Measurements from ENCODE around the gene TMEM141.

DNA sequence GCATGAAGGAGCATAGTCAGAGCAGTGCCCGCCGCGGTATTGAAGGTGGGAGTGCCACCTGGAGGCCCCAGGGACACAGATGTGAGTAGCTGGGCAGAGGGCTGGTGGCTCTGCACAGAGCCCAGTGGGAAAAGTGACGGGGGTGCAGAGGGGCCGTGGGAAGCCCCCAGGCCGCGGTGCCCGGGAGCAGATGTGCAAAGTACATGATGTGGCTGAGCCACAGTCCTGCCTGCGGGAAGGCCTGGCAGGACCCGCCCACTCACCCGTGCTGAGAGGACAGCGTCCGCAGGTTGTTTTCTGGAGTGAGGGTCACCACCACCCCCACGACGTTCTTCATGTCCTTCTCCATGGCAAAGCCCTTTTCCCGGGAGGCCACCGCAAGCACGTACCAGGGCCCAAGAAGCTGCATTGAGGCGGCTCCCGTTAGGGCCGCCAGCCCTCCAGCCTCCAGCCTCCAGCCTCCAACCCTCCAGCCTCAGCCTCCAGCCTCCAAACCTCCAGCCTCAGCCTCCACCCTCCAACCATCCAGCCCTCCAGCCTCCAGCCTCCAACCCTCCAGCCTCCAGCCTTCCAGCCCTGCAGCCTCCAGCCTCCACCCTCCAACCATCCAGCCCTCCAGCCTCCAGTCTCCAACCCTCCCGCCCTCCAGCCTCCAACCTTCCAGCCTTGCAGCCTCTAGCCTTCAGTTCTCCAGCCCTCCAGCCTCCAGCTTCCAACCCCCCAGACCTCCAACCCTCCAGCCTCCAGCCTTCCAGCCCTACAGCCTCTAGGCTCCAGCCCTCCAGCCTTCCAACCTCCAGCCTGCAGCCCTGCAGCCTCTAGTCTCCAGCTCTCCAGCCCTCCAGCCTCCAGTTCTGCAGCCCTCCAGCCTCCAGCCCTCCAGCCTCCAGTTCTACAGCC is 43.7 kb upstream of the TMEM141 start:
- TF ChIP-seq, protein P1, sequence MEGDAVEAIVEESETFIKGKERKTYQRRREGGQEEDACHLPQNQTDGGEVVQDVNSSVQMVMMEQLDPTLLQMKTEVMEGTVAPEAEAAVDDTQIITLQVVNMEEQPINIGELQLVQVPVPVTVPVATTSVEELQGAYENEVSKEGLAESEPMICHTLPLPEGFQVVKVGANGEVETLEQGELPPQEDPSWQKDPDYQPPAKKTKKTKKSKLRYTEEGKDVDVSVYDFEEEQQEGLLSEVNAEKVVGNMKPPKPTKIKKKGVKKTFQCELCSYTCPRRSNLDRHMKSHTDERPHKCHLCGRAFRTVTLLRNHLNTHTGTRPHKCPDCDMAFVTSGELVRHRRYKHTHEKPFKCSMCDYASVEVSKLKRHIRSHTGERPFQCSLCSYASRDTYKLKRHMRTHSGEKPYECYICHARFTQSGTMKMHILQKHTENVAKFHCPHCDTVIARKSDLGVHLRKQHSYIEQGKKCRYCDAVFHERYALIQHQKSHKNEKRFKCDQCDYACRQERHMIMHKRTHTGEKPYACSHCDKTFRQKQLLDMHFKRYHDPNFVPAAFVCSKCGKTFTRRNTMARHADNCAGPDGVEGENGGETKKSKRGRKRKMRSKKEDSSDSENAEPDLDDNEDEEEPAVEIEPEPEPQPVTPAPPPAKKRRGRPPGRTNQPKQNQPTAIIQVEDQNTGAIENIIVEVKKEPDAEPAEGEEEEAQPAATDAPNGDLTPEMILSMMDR (IDR thresholded peaks at IDR 0.05), result no peak
- no peak for TF ChIP-seq EZH2phosphoT487 (IDR thresholded peaks at IDR 0.05)
